ENCODE measurements around the gene RGS6.

DNA sequence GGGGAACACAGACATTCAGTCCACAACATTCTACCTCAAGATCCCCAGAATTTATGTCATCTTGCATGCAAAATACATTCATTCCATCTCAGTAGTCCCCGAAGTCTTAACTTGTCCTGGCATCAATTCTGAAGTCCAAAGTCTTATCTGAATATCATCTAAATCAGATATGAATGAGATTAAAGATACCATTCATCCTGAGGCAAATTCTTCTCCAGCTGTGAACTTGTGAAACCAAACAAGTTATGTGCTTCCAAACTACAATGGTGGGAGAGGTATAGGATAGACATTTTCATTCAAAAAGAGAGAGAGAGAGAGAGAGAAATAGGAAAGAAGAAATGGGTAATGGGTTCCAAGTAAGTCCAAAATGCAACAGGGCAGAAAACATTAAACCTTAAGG, 571.0 kb downstream of the RGS6 start:
- TF ChIP-seq POLR2A (IDR thresholded peaks at IDR 0.05; ENCODE audit: low read depth, low read length) (no peak), POLR2AphosphoS5 (IDR thresholded peaks at IDR 0.05; ENCODE audit: low read depth, low read length) (no peak), SPI1 (IDR thresholded peaks at IDR 0.05; ENCODE audit: low read depth, low read length) (no peak)
